ENCODE results near the gene SCUBE2.

The SCUBE2 gene

GRCh38 chr11:9073466-9074225 is 17.8 kb downstream of the SCUBE2 start:
- DNase-seq = no peak

GRCh38 chr11:9072626-9073176 is 18.7 kb downstream of the SCUBE2 start:
- DNase-seq = no peak

DNA sequence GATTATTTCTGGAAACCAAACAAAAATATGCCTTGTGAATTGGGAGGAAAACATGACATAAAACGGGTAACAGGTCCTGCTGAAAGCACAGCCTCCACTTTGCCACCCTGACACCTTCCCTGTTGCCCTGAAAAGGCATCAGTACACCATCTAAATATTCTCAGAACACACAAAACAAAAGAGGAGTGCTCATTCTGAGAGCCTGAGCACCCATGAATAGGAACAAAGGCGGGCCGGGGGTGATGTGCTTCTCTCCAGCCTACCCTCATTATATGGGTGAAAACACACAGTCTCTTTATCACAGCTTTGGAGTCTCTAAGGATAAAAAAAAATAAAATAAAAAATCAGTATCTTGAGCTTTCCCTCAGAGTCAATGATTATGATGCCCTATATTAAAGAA is 19.7 kb downstream of the SCUBE2 start:
- no peak for DNase-seq

GRCh38 chr11:9070749-9071491 is 20.5 kb downstream of the SCUBE2 start:
- DNase-seq = no peak

- no peak for DNase-seq
Measured at GRCh38 chr11:9069862-9070470, 21.4 kb downstream of the SCUBE2 start.

DNA sequence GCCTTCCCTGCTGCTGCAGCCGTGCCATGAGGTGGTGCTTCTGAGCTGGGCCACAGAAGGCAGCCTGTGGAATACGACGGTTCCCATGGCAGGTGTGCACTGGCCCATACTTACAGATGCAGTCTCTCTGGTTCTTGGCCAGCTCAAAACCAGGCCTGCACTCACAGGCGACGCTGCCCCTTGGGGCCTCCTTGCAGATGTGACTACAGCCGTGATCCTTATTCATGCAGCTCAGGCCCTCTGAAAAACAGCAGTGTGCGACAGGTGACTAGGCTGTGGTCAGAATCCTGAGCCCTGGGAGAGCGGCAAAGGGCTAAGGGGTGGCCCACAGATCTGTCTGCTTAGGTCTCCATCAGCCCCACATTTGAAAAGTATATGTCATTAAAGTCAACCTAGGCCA is 22.1 kb downstream of the SCUBE2 start:
- no peak for DNase-seq

DNA sequence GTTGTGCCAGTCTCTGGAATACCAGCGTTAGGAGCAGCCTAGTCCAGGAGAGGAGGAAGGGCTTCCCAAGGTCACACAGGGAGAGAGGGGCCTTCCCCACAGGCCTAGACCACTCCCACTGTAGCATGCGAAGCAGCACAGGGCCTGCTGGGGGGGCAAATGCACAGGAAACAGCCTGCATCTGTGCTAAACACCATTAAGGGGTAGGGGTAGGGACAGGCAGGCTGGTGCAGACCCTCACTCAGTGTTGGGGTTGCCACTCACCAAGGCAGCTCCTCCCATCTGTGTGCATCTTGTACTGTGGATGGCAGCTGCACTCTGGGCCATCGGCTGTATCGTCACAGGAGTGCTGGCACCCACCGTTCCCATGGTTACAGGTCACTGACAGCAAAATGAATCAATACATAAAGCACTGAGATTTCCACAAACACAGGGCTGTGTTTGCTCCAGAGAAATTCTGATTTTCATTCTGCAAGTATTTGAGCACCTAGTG is 24.9 kb downstream of the SCUBE2 start:
- DNase-seq = no peak

DNA sequence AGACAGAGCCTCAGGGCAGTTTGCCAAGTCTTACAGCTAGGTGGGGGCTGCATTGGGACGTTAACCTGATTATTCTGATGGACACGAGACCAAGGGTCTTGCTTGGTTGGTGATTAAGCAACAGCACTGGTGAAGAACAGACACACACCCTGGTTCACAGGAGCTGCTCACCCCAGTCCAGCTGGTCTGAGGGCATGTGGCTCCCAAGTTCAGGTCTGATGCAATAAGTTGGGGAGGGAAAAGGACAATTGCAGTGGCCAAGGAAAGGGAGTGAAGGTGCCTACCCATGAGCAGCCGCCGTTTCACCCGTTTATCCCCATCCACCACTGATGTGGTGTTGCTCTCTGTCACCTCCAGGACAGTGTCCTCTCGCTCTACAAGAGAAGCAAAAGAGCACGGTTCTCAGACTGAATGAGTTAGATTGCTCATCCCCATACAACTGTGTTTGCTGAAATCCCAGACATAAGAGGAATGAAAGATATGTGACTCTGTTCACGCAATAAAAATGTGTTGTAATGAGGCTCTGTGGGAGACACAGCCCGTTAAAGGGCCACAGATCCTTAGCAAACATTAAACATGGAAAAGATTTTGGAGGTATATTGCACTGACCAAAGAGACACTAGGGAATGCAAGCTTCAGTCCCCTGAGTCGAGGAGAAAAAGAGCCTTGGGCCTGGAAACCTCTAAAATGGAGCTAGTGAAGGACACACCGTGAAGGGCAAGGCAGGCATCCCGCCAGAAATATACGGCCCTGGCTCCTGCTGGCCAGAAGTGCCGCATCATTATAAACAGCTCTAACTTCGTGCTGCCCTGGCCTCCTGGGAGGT is 25.6 kb downstream of the SCUBE2 start:
- DNase-seq = no peak

- DNase-seq = no peak
Measured at GRCh38 chr11:9061807-9062206, 29.6 kb downstream of the SCUBE2 start.

- DNase-seq = no peak
Measured at GRCh38 chr11:9060700-9061111, 30.7 kb downstream of the SCUBE2 start.

GRCh38 chr11:9059406-9059805 is 32.0 kb downstream of the SCUBE2 start:
- DNase-seq = no peak

GRCh38 chr11:9057888-9058287 is 33.5 kb downstream of the SCUBE2 start:
- DNase-seq = no peak

DNA sequence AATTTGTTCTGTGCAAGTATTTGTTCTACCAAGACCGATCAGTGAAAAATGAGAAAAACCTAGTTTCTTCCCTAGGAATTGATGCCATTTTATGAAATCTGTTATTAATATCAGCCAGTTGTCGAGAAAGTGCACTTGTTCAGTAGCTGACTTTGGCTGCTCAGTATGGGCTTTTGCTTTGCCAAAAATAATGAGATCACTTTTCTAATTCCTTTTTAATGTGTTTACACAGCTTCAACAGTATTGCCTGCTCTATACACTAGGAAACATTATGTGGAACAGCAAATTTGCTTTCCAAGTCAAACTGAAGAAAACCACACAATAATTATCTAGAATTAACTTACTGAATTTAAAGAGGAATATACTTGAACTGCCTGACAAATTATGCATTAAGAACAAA is 34.4 kb downstream of the SCUBE2 start:
- DNase-seq = no peak

DNA sequence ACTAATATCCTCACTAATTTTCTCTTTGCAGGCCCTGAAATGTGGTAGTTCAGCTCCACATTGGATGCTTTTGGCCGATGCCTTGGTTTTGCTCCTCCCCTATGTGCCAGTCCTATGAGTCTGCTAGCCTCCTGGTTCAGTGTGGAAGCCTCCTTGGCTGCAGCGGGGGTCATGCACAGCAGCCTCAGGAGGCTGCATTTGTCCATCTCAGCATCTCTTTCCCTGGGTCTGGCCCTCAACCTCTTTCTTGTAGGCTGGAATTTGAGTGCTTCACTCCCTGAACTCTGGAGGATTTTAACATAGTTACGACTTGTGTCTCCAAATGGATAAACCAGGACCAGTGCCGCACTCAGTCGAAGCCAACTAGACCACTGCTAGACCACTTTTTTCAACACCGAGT is 34.9 kb downstream of the SCUBE2 start:
- no peak for DNase-seq

- DNase-seq = no peak
Measured at GRCh38 chr11:9053316-9054035, 37.9 kb downstream of the SCUBE2 start.

GRCh38 chr11:9052316-9052715 is 39.1 kb downstream of the SCUBE2 start:
- DNase-seq = no peak

- DNase-seq = no peak
Measured at GRCh38 chr11:9049959-9050358, 41.4 kb downstream of the SCUBE2 start.

- DNase-seq = no peak
Measured at GRCh38 chr11:9047964-9048523, 43.4 kb downstream of the SCUBE2 start.

- DNase-seq = no peak
Measured at GRCh38 chr11:9046481-9046880, 44.9 kb downstream of the SCUBE2 start.

GRCh38 chr11:9042488-9042887 is 48.9 kb downstream of the SCUBE2 start:
- DNase-seq = no peak

DNA sequence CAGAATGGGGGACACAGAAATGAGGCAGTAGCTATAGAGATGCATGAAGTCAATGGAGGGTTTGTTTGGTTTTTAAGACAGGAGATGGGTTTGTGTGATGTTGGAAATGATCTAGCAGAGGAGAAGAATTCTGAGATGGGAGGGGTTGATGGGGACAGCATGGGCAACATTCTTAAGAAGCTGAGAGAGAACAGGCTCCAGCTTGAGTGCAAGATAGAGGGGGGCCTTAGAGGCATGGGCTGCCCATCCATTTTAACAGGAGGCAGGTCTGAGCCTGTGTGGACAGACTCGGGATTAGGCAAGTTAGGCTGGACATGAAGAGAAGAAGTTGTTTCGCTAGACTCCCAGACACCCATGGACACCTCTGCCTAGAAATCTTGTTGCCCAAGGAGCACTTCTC is 49.7 kb downstream of the SCUBE2 start:
- DNase-seq = no peak

GRCh38 chr11:9040410-9040809 is 51.0 kb downstream of the SCUBE2 start:
- DNase-seq = no peak

All from effector CD8-positive, alpha-beta T cell (primary cell).